Large intestine (tissue), 3 donors: ENCODE results near the gene ACOX2. TPM values are rescaled to one million over a fixed set of nuclear protein-coding genes. Genes with fewer than 3 reads are reported as not detected.
"Not testable (repeated sequence)": the region's sequence is repeated elsewhere in the genome, so short reads cannot be mapped to it uniquely, and the experiment has no call there.

Experiments used
- DNase-seq, 2 donors: peaks; one replicate each; pipeline versions ENCODE4 v3.0.0 to v3.0.0-alpha.2; 2013
- H3K27ac ChIP-seq: one replicate; pipeline ENCODE4 v1.5.1; 2013; ENCODE audit warnings: low read length
- H3K27me3 ChIP-seq: 2 replicates; pipeline ENCODE4 v1.6.1; 2013; ENCODE audit warnings: low read length; ENCODE audit not compliant: control insufficient read depth, insufficient read depth
- H3K36me3 ChIP-seq: 2 replicates; pipeline ENCODE4 v1.6.1; 2013; ENCODE audit warnings: low read length; ENCODE audit not compliant: control insufficient read depth, insufficient read depth
- H3K4me1 ChIP-seq: one replicate; pipeline ENCODE4 v1.6.1; 2013; ENCODE audit warnings: low read length; ENCODE audit not compliant: control insufficient read depth, insufficient read depth
- H3K4me3 ChIP-seq: one replicate; pipeline ENCODE4 v1.5.1; 2013; ENCODE audit warnings: low read length
- H3K9me3 ChIP-seq: one replicate; pipeline ENCODE4 v1.6.1; 2013; ENCODE audit warnings: mild to moderate bottlenecking, low read depth, low read length, moderate library complexity; ENCODE audit not compliant: control insufficient read depth
- WGBS: methylation state at CpG from one replicate; pipeline ENCODE4 v1.1.5; 2013; ENCODE audit warnings: low lambda C conversion rate; ENCODE audit not compliant: insufficient coverage; 5-methylcytosine and 5-hydroxymethylcytosine counted together
- polyA plus RNA-seq: library from polyadenylated mRNA; unstranded; fragments of 120-200 nt; gene quantifications from one replicate; pipeline ENCODE4 v1.2.1, GENCODE V29; 2013

Gene ACOX2
- polyA plus RNA-seq, 1 donor, result 96.9 TPM

GRCh38 chr3:58535531-58536500 lies 1.2 kb downstream of the ACOX2 start:
- Histone ChIP-seq H3K4me3 (peak overlapping the region; percentile 41), H3K27me3 (no peaks in the 10 kb centered on the region), H3K27ac (peak overlapping the region; percentile 91), H3K36me3 (peaks cover 28% of the 10 kb centered on the region), H3K9me3 (no peaks in the 10 kb centered on the region), H3K4me1 (peaks cover 75% of the 10 kb centered on the region)
- DNase-seq, result peak; percentile 96 to 99
- WGBS, result no CpG with 5 or more reads among the region's 2 CpGs

- Histone ChIP-seq H3K9me3 (no peaks in the 10 kb centered on the region), H3K4me1 (peaks cover 75% of the 10 kb centered on the region), H3K4me3 (no peak overlapping the region), H3K36me3 (peaks cover 32% of the 10 kb centered on the region), H3K27ac (peak overlapping the region; percentile 46), H3K27me3 (no peaks in the 10 kb centered on the region)
- DNase-seq, result no peak
- WGBS, result no CpG with 5 or more reads among the region's 9 CpGs
Observed at GRCh38 chr3:58534592-58535494, 2.1 kb downstream of the ACOX2 start.

GRCh38 chr3:58532794-58533220 lies 4.2 kb downstream of the ACOX2 start:
- no peaks in the 10 kb centered on the region for H3K9me3 ChIP-seq
- no peak overlapping the region for H3K27ac ChIP-seq
- WGBS, result no CpG with 5 or more reads among the region's 11 CpGs
- H3K4me3 ChIP-seq, result no peak overlapping the region
- peaks cover 56% of the 10 kb centered on the region for H3K4me1 ChIP-seq
- peak; percentile 77 to 81 for DNase-seq
- no peaks in the 10 kb centered on the region for H3K27me3 ChIP-seq
- peaks cover 52% of the 10 kb centered on the region for H3K36me3 ChIP-seq

- Histone ChIP-seq H3K4me3 (no peak overlapping the region), H3K27me3 (no peaks in the 10 kb centered on the region), H3K27ac (no peak overlapping the region), H3K4me1 (peaks cover 48% of the 10 kb centered on the region), H3K36me3 (peaks cover 56% of the 10 kb centered on the region), H3K9me3 (no peaks in the 10 kb centered on the region)
- no peak for DNase-seq
- no CpG with 5 or more reads among the region's 2 CpGs for WGBS
Observed at GRCh38 chr3:58531956-58532355, 5.0 kb downstream of the ACOX2 start.

GRCh38 chr3:58531555-58531954 lies 5.4 kb downstream of the ACOX2 start:
- H3K27ac ChIP-seq, result no peak overlapping the region
- H3K36me3 ChIP-seq, result peaks cover 60% of the 10 kb centered on the region
- no peaks in the 10 kb centered on the region for H3K27me3 ChIP-seq
- peaks cover 44% of the 10 kb centered on the region for H3K4me1 ChIP-seq
- H3K4me3 ChIP-seq, result no peak overlapping the region
- no CpG with 5 or more reads among the region's 7 CpGs for WGBS
- DNase-seq, result no peak
- no peaks in the 10 kb centered on the region for H3K9me3 ChIP-seq

- Histone ChIP-seq H3K36me3 (peaks cover 65% of the 10 kb centered on the region), H3K4me3 (no peak overlapping the region), H3K27me3 (no peaks in the 10 kb centered on the region), H3K27ac (no peak overlapping the region), H3K4me1 (peaks cover 37% of the 10 kb centered on the region), H3K9me3 (no peaks in the 10 kb centered on the region)
- no peak for DNase-seq
- no CpG with 5 or more reads among the region's 18 CpGs for WGBS
Observed at GRCh38 chr3:58530354-58530865, 6.6 kb downstream of the ACOX2 start.

- Histone ChIP-seq H3K27ac (no peak overlapping the region), H3K4me1 (peaks cover 31% of the 10 kb centered on the region), H3K4me3 (no peak overlapping the region), H3K27me3 (no peaks in the 10 kb centered on the region), H3K9me3 (no peaks in the 10 kb centered on the region), H3K36me3 (peaks cover 70% of the 10 kb centered on the region)
- no CpG with 5 or more reads among the region's 15 CpGs for WGBS
- DNase-seq, result no peak
Observed at GRCh38 chr3:58529516-58530353, 7.3 kb downstream of the ACOX2 start.

GRCh38 chr3:58528629-58529028 lies 8.4 kb downstream of the ACOX2 start:
- H3K36me3 ChIP-seq, result peaks cover 72% of the 10 kb centered on the region
- no peaks in the 10 kb centered on the region for H3K27me3 ChIP-seq
- H3K27ac ChIP-seq, result no peak overlapping the region
- H3K4me3 ChIP-seq, result no peak overlapping the region
- no CpG with 5 or more reads among the region's 6 CpGs for WGBS
- H3K4me1 ChIP-seq, result peaks cover 22% of the 10 kb centered on the region
- no peaks in the 10 kb centered on the region for H3K9me3 ChIP-seq
- DNase-seq, result no peak

- 80% methylated on average over 2 of the region's 3 CpGs for WGBS
- peaks cover 65% of the 10 kb centered on the region for H3K36me3 ChIP-seq
- H3K4me1 ChIP-seq, result peaks cover 17% of the 10 kb centered on the region
- not testable (repeated sequence) for DNase-seq, H3K9me3 ChIP-seq, H3K27me3 ChIP-seq, H3K4me3 ChIP-seq, H3K27ac ChIP-seq
Observed at GRCh38 chr3:58527440-58527839, 9.6 kb downstream of the ACOX2 start.
